ENCODE measurements around the gene PRRC2A.

PRRC2A gene

DNA sequence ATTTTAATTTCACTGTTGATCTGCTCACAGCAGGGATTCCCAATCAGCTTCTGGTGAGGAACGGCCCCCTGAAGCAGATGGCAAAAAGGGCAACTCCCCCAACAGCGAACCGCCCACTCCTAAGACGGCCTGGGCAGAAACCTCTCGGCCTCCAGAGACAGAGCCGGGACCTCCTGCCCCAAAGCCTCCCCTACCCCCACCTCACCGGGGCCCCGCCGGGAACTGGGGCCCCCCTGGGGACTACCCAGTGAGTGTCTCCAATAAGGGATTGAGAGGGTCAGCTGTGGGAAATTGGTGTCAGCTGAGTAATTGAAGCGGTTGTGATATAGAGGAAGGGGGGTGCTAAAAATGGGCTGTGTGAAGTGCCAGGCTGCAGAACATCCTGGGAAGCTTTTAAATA is 6.4 kb downstream of the PRRC2A start:
- DNase-seq: no peak

DNA sequence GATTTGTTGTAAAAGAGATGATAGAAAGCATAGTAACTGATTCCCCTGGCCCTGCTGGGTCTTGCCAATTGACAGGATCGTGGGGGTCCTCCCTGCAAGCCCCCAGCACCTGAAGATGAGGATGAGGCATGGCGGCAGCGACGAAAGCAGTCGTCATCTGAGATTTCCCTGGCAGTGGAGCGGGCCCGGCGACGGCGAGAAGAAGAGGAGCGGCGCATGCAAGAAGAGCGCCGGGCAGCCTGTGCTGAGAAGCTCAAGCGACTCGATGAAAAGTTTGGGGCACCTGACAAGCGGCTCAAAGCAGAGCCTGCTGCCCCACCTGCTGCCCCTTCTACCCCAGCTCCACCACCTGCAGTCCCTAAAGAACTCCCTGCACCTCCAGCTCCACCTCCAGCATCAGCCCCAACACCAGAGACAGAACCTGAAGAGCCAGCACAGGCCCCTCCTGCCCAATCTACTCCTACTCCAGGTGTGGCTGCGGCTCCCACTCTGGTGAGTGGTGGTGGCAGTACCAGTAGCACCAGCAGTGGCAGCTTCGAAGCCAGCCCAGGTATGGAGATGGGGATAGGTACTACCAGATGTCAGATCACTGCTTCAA is 7.3 kb downstream of the PRRC2A start:
- DNase-seq: no peak

DNA sequence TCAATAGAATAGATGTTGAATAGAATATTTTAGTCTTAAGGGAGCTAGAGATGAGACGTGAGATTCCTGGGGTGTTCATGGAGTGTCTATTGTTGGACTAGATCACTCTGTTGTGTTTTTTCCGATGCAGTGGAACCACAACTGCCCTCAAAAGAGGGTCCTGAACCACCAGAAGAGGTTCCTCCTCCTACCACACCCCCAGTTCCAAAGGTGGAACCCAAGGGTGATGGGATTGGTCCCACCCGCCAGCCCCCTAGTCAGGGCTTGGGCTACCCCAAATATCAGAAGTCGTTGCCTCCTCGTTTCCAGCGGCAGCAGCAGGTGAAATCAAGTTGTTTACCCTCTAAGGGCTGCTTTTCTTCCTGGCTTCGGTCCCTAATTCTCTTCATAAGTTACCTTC is 8.5 kb downstream of the PRRC2A start:
- DNase-seq: no peak

DNA sequence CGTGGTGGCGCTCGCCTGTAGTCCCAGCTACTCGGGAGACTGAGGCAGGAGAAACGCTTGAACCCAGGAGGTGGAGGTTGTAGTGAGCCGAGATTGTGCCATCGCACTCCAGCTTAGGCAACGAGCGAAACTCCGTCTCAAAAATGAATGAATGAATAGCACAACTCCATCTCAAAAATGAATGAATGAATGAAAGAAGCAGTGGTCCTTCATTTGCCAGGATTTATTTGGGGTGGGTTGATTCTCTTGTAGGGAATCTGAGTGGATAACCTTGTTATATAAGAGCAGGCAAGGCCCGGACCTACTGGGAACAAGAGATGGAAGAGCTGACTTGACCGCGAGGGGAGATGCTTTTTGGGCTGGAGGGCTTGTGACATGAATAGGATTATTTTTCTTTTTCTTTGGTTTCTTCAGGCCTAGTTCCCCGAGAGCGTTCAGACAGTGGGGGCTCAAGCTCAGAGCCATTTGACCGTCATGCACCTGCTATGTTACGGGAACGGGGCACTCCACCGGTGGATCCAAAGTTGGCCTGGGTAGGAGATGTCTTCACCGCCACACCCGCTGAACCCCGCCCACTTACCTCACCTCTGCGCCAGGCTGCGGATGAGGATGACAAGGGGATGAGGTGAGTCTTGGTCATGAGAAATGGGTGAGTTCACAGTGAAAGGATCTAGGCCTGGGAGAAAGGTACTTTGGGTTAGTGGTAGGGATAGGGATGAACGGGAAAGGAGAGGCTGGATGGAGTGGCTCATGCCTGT is 9.8 kb downstream of the PRRC2A start:
- DNase-seq: no peak

DNA sequence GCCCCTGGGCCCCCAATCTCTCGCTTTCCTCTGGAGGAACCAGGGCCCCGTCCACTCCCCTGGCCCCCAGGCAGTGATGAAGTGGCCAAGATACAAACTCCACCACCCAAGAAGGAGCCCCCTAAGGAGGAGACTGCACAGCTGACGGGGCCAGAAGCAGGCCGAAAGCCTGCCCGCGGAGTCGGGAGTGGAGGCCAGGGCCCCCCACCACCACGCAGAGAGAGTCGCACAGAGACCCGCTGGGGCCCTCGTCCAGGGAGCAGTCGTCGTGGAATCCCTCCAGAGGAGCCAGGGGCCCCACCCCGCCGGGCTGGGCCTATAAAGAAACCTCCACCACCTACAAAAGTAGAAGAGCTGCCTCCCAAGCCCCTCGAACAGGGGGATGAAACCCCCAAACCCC is 10.7 kb downstream of the PRRC2A start:
- no peak for DNase-seq

DNA sequence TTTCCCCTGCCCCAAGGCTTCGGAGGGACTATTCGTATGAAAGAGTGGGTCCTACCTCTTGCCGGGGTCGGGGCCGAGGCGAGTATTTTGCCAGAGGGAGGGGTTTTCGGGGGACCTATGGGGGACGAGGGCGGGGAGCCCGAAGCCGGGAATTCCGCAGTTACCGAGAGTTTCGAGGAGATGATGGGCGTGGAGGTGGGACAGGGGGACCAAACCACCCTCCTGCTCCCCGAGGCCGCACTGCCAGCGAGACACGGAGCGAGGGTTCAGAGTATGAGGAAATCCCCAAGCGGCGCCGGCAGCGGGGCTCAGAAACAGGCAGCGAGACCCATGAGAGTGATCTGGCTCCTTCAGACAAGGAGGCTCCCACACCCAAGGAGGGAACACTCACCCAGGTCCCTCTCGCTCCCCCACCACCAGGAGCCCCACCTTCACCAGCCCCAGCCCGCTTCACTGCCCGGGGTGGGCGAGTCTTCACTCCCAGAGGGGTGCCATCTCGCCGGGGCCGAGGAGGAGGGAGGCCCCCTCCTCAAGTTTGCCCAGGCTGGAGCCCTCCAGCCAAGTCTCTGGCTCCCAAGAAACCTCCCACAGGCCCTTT is 11.3 kb downstream of the PRRC2A start:
- DNase-seq: no peak

DNA sequence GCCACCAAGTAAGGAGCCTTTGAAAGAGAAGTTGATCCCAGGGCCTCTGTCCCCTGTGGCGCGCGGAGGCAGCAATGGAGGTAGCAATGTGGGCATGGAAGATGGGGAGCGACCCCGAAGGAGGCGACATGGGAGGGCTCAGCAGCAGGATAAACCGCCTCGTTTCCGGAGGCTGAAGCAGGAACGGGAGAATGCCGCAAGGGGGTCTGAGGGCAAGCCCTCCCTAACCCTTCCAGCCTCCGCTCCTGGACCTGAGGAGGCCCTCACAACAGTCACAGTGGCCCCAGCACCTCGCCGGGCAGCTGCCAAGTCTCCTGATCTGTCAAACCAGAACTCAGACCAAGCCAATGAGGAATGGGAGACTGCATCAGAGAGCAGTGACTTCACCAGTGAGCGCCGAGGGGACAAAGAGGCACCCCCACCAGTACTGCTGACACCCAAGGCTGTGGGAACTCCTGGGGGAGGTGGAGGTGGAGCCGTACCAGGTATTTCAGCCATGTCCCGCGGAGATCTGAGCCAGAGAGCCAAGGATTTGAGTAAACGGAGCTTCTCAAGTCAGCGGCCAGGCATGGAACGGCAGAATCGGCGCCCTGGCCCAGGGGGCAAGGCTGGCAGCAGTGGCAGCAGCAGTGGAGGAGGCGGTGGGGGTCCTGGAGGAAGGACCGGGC is 11.9 kb downstream of the PRRC2A start:
- no peak for DNase-seq

DNA sequence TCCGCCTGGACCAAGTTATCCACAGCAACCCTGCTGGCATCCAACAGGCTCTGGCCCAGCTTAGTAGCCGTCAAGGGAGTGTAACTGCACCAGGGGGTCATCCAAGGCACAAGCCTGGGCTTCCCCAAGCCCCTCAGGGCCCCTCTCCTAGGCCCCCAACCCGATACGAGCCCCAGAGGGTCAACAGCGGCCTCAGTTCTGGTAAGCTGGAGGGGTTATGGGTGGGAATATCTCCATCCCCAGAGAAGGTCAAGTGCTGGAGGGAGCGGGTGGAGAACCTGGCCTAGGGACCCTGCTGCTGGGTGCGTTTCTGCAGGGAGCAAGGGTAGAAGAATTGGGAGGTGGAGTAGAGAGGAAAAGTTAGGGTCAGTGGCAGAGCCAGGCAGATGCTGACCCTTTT is 12.9 kb downstream of the PRRC2A start:
- DNase-seq: no peak

DNA sequence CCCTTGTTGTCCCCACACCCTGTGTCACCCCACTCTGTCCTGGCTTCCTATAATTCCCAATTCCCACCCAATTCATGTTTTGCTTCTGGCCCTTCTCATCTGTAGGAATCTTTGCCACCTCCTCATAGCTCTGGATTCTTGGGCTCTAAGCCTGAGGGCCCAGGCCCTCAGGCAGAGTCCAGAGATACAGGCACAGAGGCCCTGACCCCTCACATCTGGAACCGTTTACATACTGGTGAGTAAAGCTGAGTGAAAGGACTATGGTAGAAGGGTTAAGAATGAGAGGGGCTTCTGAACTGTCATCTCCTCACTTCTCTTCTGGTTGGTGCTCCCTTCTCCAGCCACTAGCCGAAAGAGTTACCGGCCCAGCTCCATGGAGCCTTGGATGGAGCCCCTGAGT is 13.6 kb downstream of the PRRC2A start:
- no peak for DNase-seq

DNA sequence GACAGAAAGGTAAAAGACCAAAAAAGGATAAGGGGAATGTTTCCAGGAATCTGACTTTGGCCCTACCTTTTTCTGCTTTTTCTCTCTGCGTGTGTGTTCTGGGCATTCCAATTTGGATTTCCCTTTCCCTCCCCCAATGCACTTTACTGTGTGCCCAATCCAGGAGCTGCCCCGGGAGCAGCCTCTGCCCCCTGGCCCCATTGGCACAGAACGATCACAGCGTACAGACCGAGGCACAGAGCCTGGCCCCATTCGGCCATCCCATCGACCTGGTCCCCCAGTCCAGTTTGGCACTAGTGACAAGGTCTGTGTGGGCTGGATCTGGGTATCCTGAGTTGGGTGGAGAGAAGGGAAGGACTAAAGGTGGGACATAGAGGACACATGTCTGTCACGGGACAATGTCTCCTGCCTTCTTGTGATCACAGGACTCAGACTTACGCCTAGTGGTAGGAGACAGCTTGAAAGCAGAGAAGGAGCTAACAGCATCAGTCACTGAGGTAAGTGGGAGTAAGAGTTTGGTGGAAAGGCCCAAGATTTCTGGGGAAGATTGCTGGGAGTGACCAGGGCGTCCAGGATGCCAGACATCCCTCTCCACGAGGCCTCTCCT is 14.6 kb downstream of the PRRC2A start:
- DNase-seq: no peak

DNA sequence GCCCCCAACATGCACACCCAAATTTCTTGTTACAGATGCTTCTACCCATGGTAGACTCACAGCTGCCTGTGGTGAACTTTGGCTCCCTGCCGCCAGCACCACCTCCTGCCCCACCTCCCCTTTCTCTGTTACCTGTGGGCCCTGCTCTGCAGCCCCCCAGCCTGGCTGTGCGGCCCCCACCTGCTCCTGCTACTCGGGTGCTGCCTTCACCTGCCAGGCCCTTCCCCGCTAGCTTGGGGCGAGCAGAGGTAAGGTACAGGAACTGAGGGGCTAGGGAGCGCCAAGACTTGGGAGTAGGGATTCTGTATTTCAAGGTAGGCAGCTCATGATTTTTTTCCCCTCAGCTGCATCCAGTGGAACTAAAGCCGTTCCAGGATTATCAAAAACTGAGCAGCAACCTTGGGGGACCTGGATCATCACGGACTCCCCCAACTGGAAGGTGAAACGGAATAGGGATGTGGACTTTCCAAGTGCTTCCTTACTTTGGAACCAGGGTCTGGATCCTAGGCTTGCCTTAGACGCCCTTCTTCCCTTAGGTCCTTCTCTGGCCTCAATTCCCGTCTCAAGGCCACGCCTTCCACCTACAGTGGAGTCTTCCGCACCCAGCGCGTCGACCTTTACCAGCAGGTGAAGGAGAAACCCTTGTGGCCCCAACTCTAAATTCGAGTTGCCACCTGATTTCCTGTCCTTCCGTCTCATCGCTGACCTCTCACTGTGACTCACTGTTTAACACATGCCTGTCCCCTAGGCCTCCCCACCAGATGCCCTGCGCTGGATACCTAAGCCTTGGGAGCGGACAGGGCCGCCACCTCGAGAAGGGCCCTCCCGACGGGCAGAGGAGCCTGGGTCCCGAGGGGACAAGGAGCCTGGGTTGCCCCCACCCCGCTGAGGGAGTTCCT is 16.4 kb downstream of the PRRC2A start:
- no peak for DNase-seq

DNA sequence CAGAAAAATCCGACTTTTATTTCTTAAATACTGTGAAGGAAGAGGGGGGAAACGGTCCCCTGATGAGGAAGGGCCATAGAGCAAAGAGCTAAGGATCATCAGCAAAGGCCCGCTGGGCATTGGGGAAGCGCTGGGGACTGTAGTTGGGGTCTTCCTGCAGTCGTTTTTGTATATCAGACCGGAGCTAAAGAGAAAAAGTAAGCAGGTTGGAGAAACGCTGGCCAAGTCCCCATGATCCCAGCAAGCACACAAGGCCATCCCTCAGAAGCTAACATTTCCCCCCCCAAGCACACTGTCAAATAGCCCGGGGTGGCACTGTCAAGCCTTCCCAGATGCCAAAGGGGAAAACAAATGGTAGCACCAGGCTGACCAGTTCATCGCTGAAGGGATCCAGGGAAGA is 18.5 kb downstream of the PRRC2A start:
- DNase-seq: no peak

DNA sequence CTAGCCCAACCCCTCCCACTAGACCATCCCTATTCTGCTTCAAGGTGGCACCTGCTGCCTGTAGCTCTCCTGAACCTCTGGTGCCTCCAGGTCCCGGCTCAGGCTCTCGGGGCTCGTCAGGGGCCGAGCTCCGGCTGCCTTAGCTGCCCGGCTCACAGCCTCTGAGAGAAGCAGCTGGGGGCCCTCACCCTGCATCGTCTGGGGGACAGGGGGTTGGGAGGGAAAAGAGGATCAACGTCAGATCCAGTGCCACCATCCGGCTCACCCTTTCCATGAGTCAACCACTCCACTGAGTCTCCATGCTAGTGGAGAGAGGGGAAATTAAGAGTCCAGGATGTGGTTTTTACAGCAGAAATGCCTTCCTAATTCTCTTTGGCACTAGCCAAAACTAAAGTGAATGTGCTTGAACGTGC is 18.9 kb downstream of the PRRC2A start:
- no peak for DNase-seq

DNA sequence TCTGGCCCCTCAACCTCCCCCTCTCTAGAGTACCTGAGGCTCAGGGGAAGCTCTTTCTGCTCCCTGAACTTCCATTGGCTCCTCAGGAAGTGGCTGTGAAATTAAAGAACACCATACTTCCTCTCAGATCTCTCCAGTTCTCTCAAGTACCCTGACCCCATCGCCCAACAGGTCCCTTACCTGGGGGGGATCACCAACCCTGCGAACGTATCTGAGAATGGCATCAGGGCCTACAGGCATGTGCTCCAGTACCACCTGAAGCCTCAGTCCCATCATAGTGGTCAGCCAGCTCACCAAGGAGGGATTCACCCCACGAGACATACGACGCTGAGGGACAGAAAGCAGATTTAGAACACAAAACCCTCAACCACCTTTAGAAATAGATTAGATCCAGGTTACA is 20.1 kb downstream of the PRRC2A start:
- DNase-seq: no peak

DNA sequence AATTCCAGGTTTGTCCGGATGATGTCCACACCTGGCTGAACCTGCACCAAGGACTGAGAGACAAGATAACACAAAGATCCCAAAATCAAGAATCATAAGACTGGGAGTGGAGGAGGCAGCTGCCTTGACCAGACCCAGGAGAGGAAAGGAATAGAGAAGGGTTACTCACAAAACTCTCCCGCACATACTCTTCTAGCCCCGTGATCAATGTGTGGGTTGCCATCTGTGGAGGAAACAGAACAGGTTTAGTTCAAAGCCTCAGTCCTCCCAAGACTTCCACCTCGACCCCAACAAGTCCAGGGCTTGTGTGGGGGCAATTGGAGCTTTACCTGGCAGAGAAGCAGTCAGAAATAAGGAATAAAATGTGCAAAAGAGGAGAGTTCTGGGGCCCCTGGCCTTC is 20.9 kb downstream of the PRRC2A start:
- DNase-seq: no peak

DNA sequence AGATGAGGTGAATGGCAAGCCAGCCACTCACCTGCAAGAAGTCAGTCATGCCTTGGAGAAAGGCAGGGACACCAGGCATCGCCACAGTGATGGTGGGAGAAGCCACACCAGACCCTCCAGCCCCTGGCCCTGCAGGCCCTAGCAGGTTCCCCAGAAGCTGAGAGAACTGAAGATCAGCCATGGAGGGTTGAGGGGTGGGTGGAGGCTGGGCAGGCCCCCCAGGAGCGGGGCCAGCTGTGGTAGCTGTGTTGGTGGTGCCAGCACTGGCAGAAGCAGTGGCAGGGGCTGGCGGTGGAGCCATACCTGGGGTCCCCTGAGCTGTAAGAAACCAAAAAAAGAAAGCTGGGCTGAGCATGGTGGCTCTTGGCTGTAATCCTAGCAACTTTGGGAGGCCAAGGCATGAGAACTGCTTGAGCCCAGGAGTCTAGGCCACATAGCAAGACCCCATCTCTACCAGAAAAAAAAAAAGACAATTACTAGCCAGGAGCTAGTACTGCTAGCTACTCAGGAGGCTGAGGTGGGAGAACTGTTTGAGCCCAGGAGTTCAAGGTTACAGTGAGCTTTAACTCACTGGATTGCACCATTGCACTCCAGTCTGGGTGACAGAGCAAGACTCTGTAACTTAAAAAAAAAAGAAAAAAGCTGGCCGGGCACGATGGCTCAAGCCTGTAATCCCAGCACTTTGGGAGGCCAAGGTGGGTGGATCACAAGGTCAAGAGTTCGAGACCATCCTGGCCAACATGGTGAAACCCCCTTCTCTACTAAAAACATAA is 22.5 kb downstream of the PRRC2A start:
- DNase-seq: no peak

DNA sequence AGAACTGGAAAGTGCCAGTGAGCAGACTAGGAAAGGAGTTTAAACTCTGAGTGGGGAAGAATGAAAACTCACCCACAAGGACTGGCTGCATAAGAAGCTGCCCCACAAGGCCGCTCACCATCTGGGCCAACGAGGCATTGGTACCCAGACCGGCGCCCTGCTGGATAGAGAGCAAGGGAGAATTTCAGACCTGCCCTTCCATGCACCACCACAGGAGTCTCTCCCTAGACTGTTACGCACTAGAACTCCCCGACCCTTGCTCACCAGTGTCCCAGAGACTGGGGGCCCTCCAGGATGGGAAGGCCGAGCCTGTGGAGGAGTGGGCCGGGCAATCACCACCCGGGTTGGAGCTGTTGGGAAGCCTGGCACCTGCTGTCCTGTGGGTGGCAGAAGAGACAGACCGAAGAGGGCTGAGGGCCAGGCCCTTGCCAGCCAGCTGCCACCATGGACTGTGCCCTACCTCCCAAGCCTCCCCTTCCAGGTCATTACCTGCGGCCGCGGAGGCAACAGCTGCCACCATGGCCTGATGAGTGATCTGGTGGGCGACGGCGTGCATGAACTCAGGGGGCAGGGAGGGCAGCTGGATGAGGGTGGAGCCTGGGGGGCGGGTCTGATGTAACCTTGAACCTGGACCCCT is 23.4 kb downstream of the PRRC2A start:
- DNase-seq: no peak

DNA sequence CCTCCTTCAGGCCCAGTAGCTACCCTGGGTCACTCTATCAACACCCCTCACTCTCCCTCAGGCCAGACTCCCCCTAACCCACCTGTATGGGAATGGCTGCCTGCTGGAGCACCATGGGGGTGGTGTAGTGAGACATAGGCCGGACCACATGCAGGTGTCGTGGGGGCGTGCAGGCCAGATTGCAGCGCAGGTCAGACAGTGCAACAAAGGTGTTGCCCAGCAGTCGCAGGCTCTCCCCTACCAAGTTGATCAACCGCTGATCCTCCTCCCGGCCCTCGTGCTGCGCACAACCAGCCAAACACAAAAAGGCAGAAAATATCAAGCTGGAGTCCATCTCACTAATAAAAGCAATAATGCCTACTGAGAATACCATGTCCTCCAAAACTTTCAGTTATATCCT is 24.8 kb downstream of the PRRC2A start:
- no peak for DNase-seq

DNA sequence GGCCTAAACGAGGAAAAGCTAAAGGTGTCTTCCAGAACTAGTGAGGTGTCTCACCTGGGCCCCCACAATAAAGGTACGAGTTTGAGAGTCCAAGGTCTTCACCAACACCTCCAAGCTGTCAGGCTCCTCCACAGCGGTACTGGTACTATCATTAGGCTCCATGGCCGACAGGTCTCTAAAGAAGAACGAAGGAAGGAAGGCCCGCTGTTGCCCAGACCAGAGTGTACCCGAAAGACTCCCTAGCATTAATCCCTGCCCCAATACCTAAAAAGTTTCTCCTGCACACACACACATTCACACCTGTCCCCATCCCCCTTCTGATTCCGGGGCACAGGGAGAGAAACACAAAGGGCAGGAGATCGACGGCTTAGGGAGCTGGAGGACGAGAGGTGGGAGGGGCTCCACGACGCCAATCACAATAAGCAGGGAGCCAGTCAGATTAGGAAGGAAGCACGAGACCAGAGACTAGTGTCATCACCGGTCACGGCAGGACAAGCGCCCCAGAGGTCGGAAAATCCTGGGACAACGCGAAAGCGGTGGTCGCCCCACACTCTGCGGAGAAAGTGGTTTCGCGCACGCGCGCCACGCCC is 31.2 kb downstream of the PRRC2A start:
- peak; percentile 82 to 90 for DNase-seq

DNA sequence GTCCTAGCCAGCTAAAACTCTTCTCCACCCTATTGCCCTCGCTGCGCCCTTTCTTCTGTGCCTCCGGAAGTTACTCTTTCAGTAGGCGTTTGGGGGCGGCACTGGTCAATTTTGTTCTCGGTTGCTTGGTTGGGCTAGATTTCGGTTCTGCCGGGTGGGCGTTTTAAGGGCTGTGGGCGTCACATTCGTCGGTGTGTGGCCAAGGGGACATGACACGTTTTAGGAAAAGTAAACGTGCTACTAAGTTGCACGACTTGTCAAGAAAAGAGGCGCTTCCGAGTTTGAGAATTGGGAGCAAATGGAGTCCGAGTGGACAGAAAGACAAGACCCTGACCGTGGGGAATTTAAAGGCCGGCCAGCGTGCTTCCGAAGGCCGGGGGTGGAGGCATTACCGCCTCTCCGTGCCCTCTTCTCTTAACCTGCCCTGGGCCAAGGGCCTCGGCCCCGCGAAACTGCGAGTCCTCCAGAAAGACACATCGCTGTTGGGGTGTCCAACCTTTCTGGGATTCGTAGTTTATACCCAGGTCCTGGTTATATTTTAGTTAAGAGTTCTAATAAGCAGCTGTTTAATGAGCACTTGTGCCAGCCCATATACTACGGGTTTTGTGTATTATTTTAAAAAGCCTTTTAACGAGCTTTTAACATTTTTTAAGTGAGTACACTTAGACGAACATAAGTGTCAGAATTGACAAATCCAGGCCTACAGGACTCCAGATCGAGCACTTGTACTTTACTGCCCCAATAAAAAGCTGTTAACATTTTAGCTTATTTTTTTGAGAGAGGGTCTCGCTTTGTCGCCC is 32.6 kb downstream of the PRRC2A start:
- peak; percentile 90 to 93 for DNase-seq

All from inflammatory macrophage (primary cell).